ENCODE data around the gene DLL1.

The DLL1 gene

GRCh38 chr6:170276369-170277057 lies 14.4 kb downstream of the DLL1 start:
- Histone ChIP-seq H3K4me1 (ENCODE audit: control insufficient read depth in 5 of 5, insufficient read depth in 5 of 5, low read length in 5 of 5) (peaks cover 7 to 83% (median 40%) of the 10 kb centered on the region in 5 donors), H3K27me3 (ENCODE audit: control insufficient read depth in 5 of 5, insufficient read depth in 4 of 5, low read length in 5 of 5) (peaks cover 0 to 4% (median 0%) of the 10 kb centered on the region in 5 donors), H3K27ac (ENCODE audit: low read depth, low read length) (peak overlapping the region; percentile 23), H3K4me3 (ENCODE audit: low read depth in 1 of 5, low read length in 5 of 5) (peak overlapping the region; percentile 26 to 51 (median 41)), H3K9me3 (ENCODE audit: control insufficient read depth in 5 of 5, low read length in 5 of 5) (no peaks in the 10 kb centered on the region), H3K9ac (ENCODE audit: low read length in 5 of 5) (peak overlapping the region in 3 of 5 donors; percentile 21 to 55 (median 22)), H3K36me3 (ENCODE audit: control insufficient read depth in 5 of 5, insufficient read depth in 5 of 5, low read length in 5 of 5) (peaks cover 0 to 2% (median 0%) of the 10 kb centered on the region in 5 donors)

GRCh38 chr6:170274713-170275560 lies 15.9 kb downstream of the DLL1 start:
- H3K36me3 ChIP-seq (ENCODE audit: control insufficient read depth in 5 of 5, insufficient read depth in 5 of 5, low read length in 5 of 5), result no peaks in the 10 kb centered on the region
- H3K4me3 ChIP-seq (ENCODE audit: low read depth in 1 of 5, low read length in 5 of 5), result no peak overlapping the region
- H3K9ac ChIP-seq (ENCODE audit: low read length in 5 of 5), result no peak overlapping the region
- H3K27ac ChIP-seq (ENCODE audit: low read depth, low read length), result no peak overlapping the region
- peaks cover 7 to 70% (median 29%) of the 10 kb centered on the region in 5 donors for H3K4me1 ChIP-seq (ENCODE audit: control insufficient read depth in 5 of 5, insufficient read depth in 5 of 5, low read length in 5 of 5)
- H3K9me3 ChIP-seq (ENCODE audit: control insufficient read depth in 5 of 5, low read length in 5 of 5), result no peaks in the 10 kb centered on the region
- peaks cover 0 to 4% (median 0%) of the 10 kb centered on the region in 5 donors for H3K27me3 ChIP-seq (ENCODE audit: control insufficient read depth in 5 of 5, insufficient read depth in 4 of 5, low read length in 5 of 5)

DNA sequence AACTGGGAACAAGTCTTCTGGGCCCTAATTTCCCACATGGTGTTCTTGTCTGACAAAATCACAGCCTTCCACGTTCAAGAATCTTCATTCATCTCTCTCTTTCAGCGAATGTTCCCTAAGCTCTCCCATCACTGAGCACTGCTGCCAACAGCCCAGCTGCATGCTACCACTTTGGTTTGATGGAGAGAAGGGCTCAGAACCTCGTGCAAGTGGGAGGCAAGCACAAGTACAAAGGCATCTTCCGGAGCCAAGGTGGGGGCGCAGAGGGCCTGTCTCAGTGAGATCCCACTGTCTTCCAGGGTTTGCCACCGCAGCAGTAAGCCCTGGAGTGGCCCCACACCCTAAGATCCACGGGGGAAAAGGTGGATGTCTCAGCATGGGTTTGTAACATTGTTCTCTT lies 17.2 kb downstream of the DLL1 start:
- H3K27ac ChIP-seq (ENCODE audit: low read depth, low read length), result no peak overlapping the region
- H3K36me3 ChIP-seq (ENCODE audit: control insufficient read depth in 5 of 5, insufficient read depth in 5 of 5, low read length in 5 of 5), result no peaks in the 10 kb centered on the region
- H3K9ac ChIP-seq (ENCODE audit: low read length in 5 of 5), result no peak overlapping the region
- no peaks in the 10 kb centered on the region for H3K9me3 ChIP-seq (ENCODE audit: control insufficient read depth in 5 of 5, low read length in 5 of 5)
- H3K4me3 ChIP-seq (ENCODE audit: low read depth in 1 of 5, low read length in 5 of 5), result no peak overlapping the region
- peaks cover 0 to 4% (median 0%) of the 10 kb centered on the region in 5 donors for H3K27me3 ChIP-seq (ENCODE audit: control insufficient read depth in 5 of 5, insufficient read depth in 4 of 5, low read length in 5 of 5)
- H3K4me1 ChIP-seq (ENCODE audit: control insufficient read depth in 5 of 5, insufficient read depth in 5 of 5, low read length in 5 of 5), result peaks cover 7 to 61% (median 24%) of the 10 kb centered on the region in 5 donors

- H3K27ac ChIP-seq (ENCODE audit: low read depth, low read length), result no peak overlapping the region
- peaks cover 0 to 4% (median 0%) of the 10 kb centered on the region in 5 donors for H3K27me3 ChIP-seq (ENCODE audit: control insufficient read depth in 5 of 5, insufficient read depth in 4 of 5, low read length in 5 of 5)
- H3K36me3 ChIP-seq (ENCODE audit: control insufficient read depth in 5 of 5, insufficient read depth in 5 of 5, low read length in 5 of 5), result no peaks in the 10 kb centered on the region
- no peak overlapping the region for H3K4me3 ChIP-seq (ENCODE audit: low read depth in 1 of 5, low read length in 5 of 5)
- H3K9ac ChIP-seq (ENCODE audit: low read length in 5 of 5), result no peak overlapping the region
- peaks cover 7 to 56% (median 24%) of the 10 kb centered on the region in 5 donors for H3K4me1 ChIP-seq (ENCODE audit: control insufficient read depth in 5 of 5, insufficient read depth in 5 of 5, low read length in 5 of 5)
- H3K9me3 ChIP-seq (ENCODE audit: control insufficient read depth in 5 of 5, low read length in 5 of 5), result no peaks in the 10 kb centered on the region
These were observed 17.7 kb downstream of the DLL1 start for GRCh38 chr6:170273191-170273590.

GRCh38 chr6:170272341-170273065 lies 18.4 kb downstream of the DLL1 start:
- Histone ChIP-seq H3K4me1 (ENCODE audit: control insufficient read depth in 5 of 5, insufficient read depth in 5 of 5, low read length in 5 of 5) (peaks cover 7 to 49% (median 24%) of the 10 kb centered on the region in 5 donors), H3K4me3 (ENCODE audit: low read depth in 1 of 5, low read length in 5 of 5) (peak overlapping the region in 3 of 5 donors; percentile 38 to 63 (median 58)), H3K27me3 (ENCODE audit: control insufficient read depth in 5 of 5, insufficient read depth in 4 of 5, low read length in 5 of 5) (peaks cover 0 to 4% (median 0%) of the 10 kb centered on the region in 5 donors), H3K36me3 (ENCODE audit: control insufficient read depth in 5 of 5, insufficient read depth in 5 of 5, low read length in 5 of 5) (no peaks in the 10 kb centered on the region), H3K9me3 (ENCODE audit: control insufficient read depth in 5 of 5, low read length in 5 of 5) (no peaks in the 10 kb centered on the region), H3K9ac (ENCODE audit: low read length in 5 of 5) (no peak overlapping the region), H3K27ac (ENCODE audit: low read depth, low read length) (no peak overlapping the region)

GRCh38 chr6:170271771-170272314 lies 19.0 kb downstream of the DLL1 start:
- Histone ChIP-seq H3K4me3 (ENCODE audit: low read depth in 1 of 5, low read length in 5 of 5) (peak overlapping the region in 3 of 5 donors; percentile 38 to 63 (median 58)), H3K9me3 (ENCODE audit: control insufficient read depth in 5 of 5, low read length in 5 of 5) (no peaks in the 10 kb centered on the region), H3K36me3 (ENCODE audit: control insufficient read depth in 5 of 5, insufficient read depth in 5 of 5, low read length in 5 of 5) (no peaks in the 10 kb centered on the region), H3K27ac (ENCODE audit: low read depth, low read length) (no peak overlapping the region), H3K4me1 (ENCODE audit: control insufficient read depth in 5 of 5, insufficient read depth in 5 of 5, low read length in 5 of 5) (peaks cover 7 to 43% (median 22%) of the 10 kb centered on the region in 5 donors), H3K9ac (ENCODE audit: low read length in 5 of 5) (no peak overlapping the region), H3K27me3 (ENCODE audit: control insufficient read depth in 5 of 5, insufficient read depth in 4 of 5, low read length in 5 of 5) (peaks cover 0 to 4% (median 0%) of the 10 kb centered on the region in 5 donors)

- Histone ChIP-seq H3K27ac (ENCODE audit: low read depth, low read length) (no peak overlapping the region), H3K9me3 (ENCODE audit: control insufficient read depth in 5 of 5, low read length in 5 of 5) (no peaks in the 10 kb centered on the region), H3K4me3 (ENCODE audit: low read depth in 1 of 5, low read length in 5 of 5) (no peak overlapping the region), H3K9ac (ENCODE audit: low read length in 5 of 5) (no peak overlapping the region), H3K4me1 (ENCODE audit: control insufficient read depth in 5 of 5, insufficient read depth in 5 of 5, low read length in 5 of 5) (peaks cover 5 to 42% (median 17%) of the 10 kb centered on the region in 5 donors), H3K36me3 (ENCODE audit: control insufficient read depth in 5 of 5, insufficient read depth in 5 of 5, low read length in 5 of 5) (no peaks in the 10 kb centered on the region), H3K27me3 (ENCODE audit: control insufficient read depth in 5 of 5, insufficient read depth in 4 of 5, low read length in 5 of 5) (peaks cover 0 to 4% (median 0%) of the 10 kb centered on the region in 5 donors)
These were observed 19.8 kb downstream of the DLL1 start for GRCh38 chr6:170270984-170271593.

DNA sequence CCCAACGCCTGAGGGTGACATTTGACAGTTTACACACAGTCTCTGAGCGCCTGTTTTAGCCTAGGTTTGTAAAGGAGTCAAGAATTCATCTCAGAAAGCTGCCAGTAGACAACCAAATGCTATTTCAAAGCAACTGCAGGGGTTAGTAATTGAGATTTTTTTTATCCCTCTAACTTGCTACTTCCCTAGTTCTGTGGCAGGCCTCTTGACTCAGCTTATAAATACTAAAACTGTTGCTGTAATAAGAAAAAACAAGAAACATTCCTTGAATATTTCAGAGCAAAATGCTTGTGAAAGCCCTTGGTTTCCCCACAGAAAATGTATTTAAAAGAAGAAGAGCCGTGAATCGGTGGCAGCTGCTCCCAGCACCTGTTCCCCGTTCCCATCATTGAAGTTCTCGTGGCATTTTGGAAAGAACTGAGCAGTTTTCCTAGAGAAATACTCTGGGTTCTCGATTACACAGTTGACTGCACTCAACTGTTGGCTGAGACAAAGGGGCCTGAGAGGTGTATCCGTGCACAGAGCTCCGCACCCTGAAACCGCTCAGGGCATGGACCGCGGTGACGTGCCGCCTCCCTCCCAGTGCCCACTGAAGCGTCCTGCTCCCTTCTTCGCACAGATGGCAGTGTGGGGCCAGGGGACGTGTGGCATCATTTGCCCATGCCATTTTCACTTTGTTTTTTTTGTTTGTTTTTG lies 20.9 kb downstream of the DLL1 start:
- H3K4me1 ChIP-seq (ENCODE audit: control insufficient read depth in 5 of 5, insufficient read depth in 5 of 5, low read length in 5 of 5), result peaks cover 2 to 37% (median 13%) of the 10 kb centered on the region in 5 donors
- no peak overlapping the region for H3K27ac ChIP-seq (ENCODE audit: low read depth, low read length)
- H3K27me3 ChIP-seq (ENCODE audit: control insufficient read depth in 5 of 5, insufficient read depth in 4 of 5, low read length in 5 of 5), result peaks cover 0 to 4% (median 0%) of the 10 kb centered on the region in 5 donors
- H3K36me3 ChIP-seq (ENCODE audit: control insufficient read depth in 5 of 5, insufficient read depth in 5 of 5, low read length in 5 of 5), result no peaks in the 10 kb centered on the region
- H3K4me3 ChIP-seq (ENCODE audit: low read depth in 1 of 5, low read length in 5 of 5), result no peak overlapping the region
- H3K9me3 ChIP-seq (ENCODE audit: control insufficient read depth in 5 of 5, low read length in 5 of 5), result no peaks in the 10 kb centered on the region
- no peak overlapping the region for H3K9ac ChIP-seq (ENCODE audit: low read length in 5 of 5)

All from subcutaneous abdominal adipose tissue (tissue), 5 donors.